ENCODE results near the gene WWOX.

The WWOX gene

GRCh38 chr16:78278056-78278450 is 178.6 kb downstream of the WWOX start:
- DNase-seq: no peak

- DNase-seq: no peak
These were observed 181.7 kb downstream of the WWOX start for GRCh38 chr16:78281115-78281514.

GRCh38 chr16:78283548-78284251 is 184.2 kb downstream of the WWOX start:
- no peak for DNase-seq

GRCh38 chr16:78284326-78284725 is 184.9 kb downstream of the WWOX start:
- DNase-seq: no peak

- DNase-seq: no peak
These were observed 185.5 kb downstream of the WWOX start for GRCh38 chr16:78284957-78285434.

- DNase-seq: no peak
These were observed 186.0 kb downstream of the WWOX start for GRCh38 chr16:78285437-78285922.

GRCh38 chr16:78286065-78286464 is 186.6 kb downstream of the WWOX start:
- no peak for DNase-seq

GRCh38 chr16:78288888-78289287 is 189.4 kb downstream of the WWOX start:
- no peak for DNase-seq

GRCh38 chr16:78289373-78289772 is 189.9 kb downstream of the WWOX start:
- no peak for DNase-seq

- DNase-seq: no peak
These were observed 190.4 kb downstream of the WWOX start for GRCh38 chr16:78289844-78290277.

- DNase-seq: no peak
These were observed 190.9 kb downstream of the WWOX start for GRCh38 chr16:78290395-78290794.

GRCh38 chr16:78290872-78291591 is 191.6 kb downstream of the WWOX start:
- no peak for DNase-seq

- DNase-seq: no peak
These were observed 192.2 kb downstream of the WWOX start for GRCh38 chr16:78291604-78292003.

GRCh38 chr16:78292086-78292843 is 192.8 kb downstream of the WWOX start:
- DNase-seq: no peak

GRCh38 chr16:78292844-78293380 is 193.5 kb downstream of the WWOX start:
- DNase-seq: no peak

- no peak for DNase-seq
These were observed 195.2 kb downstream of the WWOX start for GRCh38 chr16:78294538-78295225.

- DNase-seq: no peak
These were observed 197.7 kb downstream of the WWOX start for GRCh38 chr16:78297066-78297666.

GRCh38 chr16:78298986-78299385 is 199.5 kb downstream of the WWOX start:
- DNase-seq: no peak

GRCh38 chr16:78300469-78300868 is 201.0 kb downstream of the WWOX start:
- DNase-seq: no peak

- DNase-seq: no peak
These were observed 204.5 kb downstream of the WWOX start for GRCh38 chr16:78303946-78304345.

- DNase-seq: no peak
These were observed 206.9 kb downstream of the WWOX start for GRCh38 chr16:78306361-78306760.
